Measurements from ENCODE around the gene DUSP23. TPM values are rescaled to one million over a fixed set of nuclear protein-coding genes. Genes with fewer than 3 reads are reported as not detected.

DUSP23 gene
- total RNA-seq, 4 donors from 2014 or later, result 47.0 to 94.6 (median 77.2) TPM

GRCh38 chr1:159827102-159827490 is 46.3 kb downstream of the DUSP23 start:
- Histone ChIP-seq H3K4me1 (peaks cover 0 to 10% of the 10 kb centered on the region in 2 donors), H3K4me3 (no peak overlapping the region), H3K36me3 (no peaks in the 10 kb centered on the region), H3K27me3 (peaks cover 0 to 4% (median 2%) of the 10 kb centered on the region in 3 donors), H3K9me3 (no peaks in the 10 kb centered on the region), H3K27ac (no peak overlapping the region)
- intact Hi-C loops (cut with DNase I; ENCODE audit: low total_unique reads) (no loop called here), in situ Hi-C loops (cut with MboI; ENCODE audit: low sequenced_read_pairs in 4 of 4) (no loop called here)
- ATAC-seq, result no peak
- no peak for TF ChIP-seq POLR2A (IDR thresholded peaks at IDR 0.05)
- TF ChIP-seq CTCF (IDR thresholded peaks at IDR 0.05 in 4 of 5, conservative IDR thresholded peaks at IDR 0.05 in 1 of 5), result no peak
- DNase-seq, result no peak

GRCh38 chr1:159827549-159827948 is 46.8 kb downstream of the DUSP23 start:
- H3K36me3 ChIP-seq, result no peaks in the 10 kb centered on the region
- peaks cover 0 to 10% of the 10 kb centered on the region in 2 donors for H3K4me1 ChIP-seq
- ATAC-seq (no peak), DNase-seq (no peak)
- H3K27me3 ChIP-seq, result peaks cover 0 to 4% (median 2%) of the 10 kb centered on the region in 3 donors
- no peak overlapping the region for H3K27ac ChIP-seq
- H3K9me3 ChIP-seq, result no peaks in the 10 kb centered on the region
- intact Hi-C loops (cut with DNase I; ENCODE audit: low total_unique reads) (no loop called here), in situ Hi-C loops (cut with MboI; ENCODE audit: low sequenced_read_pairs in 4 of 4) (no loop called here)
- TF ChIP-seq POLR2A (IDR thresholded peaks at IDR 0.05) (no peak), CTCF (IDR thresholded peaks at IDR 0.05 in 4 of 5, conservative IDR thresholded peaks at IDR 0.05 in 1 of 5) (no peak)
- H3K4me3 ChIP-seq, result no peak overlapping the region

- Histone ChIP-seq H3K27me3 (peaks cover 0 to 4% (median 2%) of the 10 kb centered on the region in 3 donors), H3K4me1 (peaks cover 0 to 10% of the 10 kb centered on the region in 2 donors), H3K27ac (no peak overlapping the region), H3K36me3 (no peaks in the 10 kb centered on the region), H3K9me3 (no peaks in the 10 kb centered on the region), H3K4me3 (no peak overlapping the region)
- DNase-seq, result no peak
- in situ Hi-C loops (cut with MboI; ENCODE audit: low sequenced_read_pairs in 4 of 4) (no loop called here), intact Hi-C loops (cut with DNase I; ENCODE audit: low total_unique reads) (loop anchor here (2.0 kb wide), 1 partner anchor 27 kb away; no protein-coding TSS in a partner anchor)
- no peak for ATAC-seq
- TF ChIP-seq POLR2A (IDR thresholded peaks at IDR 0.05), result no peak
- TF ChIP-seq CTCF (IDR thresholded peaks at IDR 0.05 in 4 of 5, conservative IDR thresholded peaks at IDR 0.05 in 1 of 5), result no peak
Measured at GRCh38 chr1:159828176-159828575, 47.4 kb downstream of the DUSP23 start.

GRCh38 chr1:159828581-159829272 is 48.0 kb downstream of the DUSP23 start:
- Histone ChIP-seq H3K4me3 (no peak overlapping the region), H3K4me1 (peaks cover 0 to 10% of the 10 kb centered on the region in 2 donors), H3K36me3 (no peaks in the 10 kb centered on the region), H3K9me3 (no peaks in the 10 kb centered on the region), H3K27me3 (peaks cover 0 to 2% (median under 1%) of the 10 kb centered on the region in 3 donors), H3K27ac (no peak overlapping the region)
- in situ Hi-C loops (cut with MboI; ENCODE audit: low sequenced_read_pairs in 4 of 4) (no loop called here), intact Hi-C loops (cut with DNase I; ENCODE audit: low total_unique reads) (loop anchor here (2.0 kb wide), 1 partner anchor 26 kb away; no protein-coding TSS in a partner anchor)
- no peak for DNase-seq
- ATAC-seq, result no peak
- TF ChIP-seq CTCF (IDR thresholded peaks at IDR 0.05 in 4 of 5, conservative IDR thresholded peaks at IDR 0.05 in 1 of 5) (no peak), POLR2A (IDR thresholded peaks at IDR 0.05) (no peak)
